ACC112 (cell line): ENCODE data around the gene NRXN2.

Source experiments
- H2AFZ ChIP-seq: fragments of 200-600 bp; sonication (generic); one replicate; pipeline ENCODE4 v1.6.0; 2017; ENCODE audit warnings: antibody characterized with exemption, low read length; ENCODE audit not compliant: unreplicated experiment
- H3K27ac ChIP-seq: fragments of 200-600 bp; sonication (generic); 2 replicates; pipeline ENCODE4 v1.5.1; 2014; ENCODE audit warnings: low read depth, mild to moderate bottlenecking, antibody characterized with exemption, low read length, moderate library complexity
- H3K27me3 ChIP-seq: fragments of 200-600 bp; sonication (generic); 2 replicates; pipeline ENCODE4 v1.6.1; 2014; ENCODE audit warnings: mild to moderate bottlenecking, antibody characterized with exemption, low read length, moderate library complexity, mixed read lengths; ENCODE audit not compliant: insufficient read depth
- H3K36me3 ChIP-seq: fragments of 200-600 bp; sonication (generic); 2 replicates; pipeline ENCODE4 v1.6.1; 2016; ENCODE audit warnings: mild to moderate bottlenecking, antibody characterized with exemption, low read length, moderate library complexity, mixed read lengths; ENCODE audit not compliant: insufficient read depth
- H3K4me1 ChIP-seq: fragments of 200-600 bp; sonication (generic); one replicate; pipeline ENCODE4 v1.6.1; 2016; ENCODE audit warnings: low read length, mixed read lengths; ENCODE audit not compliant: insufficient read depth, unreplicated experiment, control insufficient read depth
- H3K4me3 ChIP-seq: fragments of 200-600 bp; sonication (generic); 2 replicates; pipeline ENCODE4 v1.5.1; 2014; ENCODE audit warnings: mild to moderate bottlenecking, low read depth, low read length
- H3K79me2 ChIP-seq: fragments of 200-600 bp; sonication (generic); one replicate; pipeline ENCODE4 v1.6.0; 2016; ENCODE audit warnings: low read length; ENCODE audit not compliant: control insufficient read depth, unreplicated experiment, insufficient read depth

Gene NRXN2

DNA sequence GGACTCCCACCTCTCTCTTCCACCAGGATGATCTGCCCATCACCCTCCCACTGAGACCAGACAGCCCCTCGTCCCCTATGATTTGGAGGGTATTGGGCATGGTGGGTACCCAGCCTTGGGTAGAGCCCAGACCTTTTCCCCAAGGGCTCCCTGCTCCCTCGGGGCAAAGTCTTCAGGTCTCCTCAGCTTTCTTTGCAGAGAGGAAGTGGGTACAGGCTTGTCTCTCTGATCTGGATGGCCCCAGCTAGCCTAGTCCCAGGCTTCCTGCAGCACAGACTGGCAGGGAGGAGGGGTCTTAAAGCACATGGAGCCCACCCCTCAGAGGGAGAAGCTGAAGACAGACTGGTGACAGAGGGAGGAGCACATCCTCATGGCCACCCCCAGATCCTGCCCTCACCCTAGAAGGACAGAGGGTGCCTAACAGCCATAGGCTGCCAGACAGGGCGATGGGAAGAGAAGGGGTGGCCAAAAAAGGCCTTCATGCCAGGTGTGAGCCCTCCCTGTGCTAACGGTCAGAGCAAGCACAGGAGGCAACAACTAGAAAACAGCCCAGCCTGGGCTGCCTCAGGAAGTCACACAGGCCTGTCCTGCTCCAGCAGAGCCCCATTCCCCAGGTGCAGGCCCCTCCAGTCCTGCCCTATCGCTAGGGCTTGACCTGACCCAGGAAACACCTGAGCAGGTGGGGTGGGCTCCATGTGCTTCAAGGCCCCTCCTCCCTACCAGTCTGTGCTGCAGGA lies 101.5 kb downstream of the NRXN2 start:
- H3K4me1 ChIP-seq, result no peaks in the 10 kb centered on the region

DNA sequence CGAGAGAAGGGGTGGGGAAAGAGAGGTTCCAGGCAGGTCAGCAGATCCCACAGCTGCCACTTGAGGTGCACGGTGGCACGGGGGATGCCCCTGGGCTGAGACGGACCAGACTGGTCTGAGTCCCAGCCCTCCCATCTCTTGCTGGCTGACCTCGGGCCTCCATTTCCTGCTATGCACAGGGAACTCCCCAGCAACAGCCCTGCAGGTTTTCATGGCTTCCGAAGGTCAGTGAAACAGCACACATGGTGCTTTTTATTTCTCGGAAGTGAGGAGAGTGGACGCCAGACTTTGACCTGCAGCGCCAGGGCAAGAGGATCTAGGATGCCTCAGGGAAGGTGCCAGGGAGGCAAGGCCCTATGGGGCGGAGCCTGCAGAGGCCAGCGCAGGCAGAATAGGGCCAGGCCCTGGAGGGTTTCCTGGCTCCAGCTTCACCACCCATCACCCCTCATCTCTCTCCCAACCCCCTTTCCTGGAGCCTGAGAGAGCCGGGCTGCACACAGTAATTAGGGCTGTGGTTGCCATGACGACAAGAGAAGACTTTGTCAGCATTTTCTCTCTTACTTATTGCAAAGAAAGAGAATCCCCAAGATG lies 102.5 kb downstream of the NRXN2 start:
- Histone ChIP-seq H3K4me3 (no peak overlapping the region), H3K27me3 (no peaks in the 10 kb centered on the region), H3K4me1 (no peaks in the 10 kb centered on the region), H3K36me3 (no peaks in the 10 kb centered on the region), H3K27ac (no peak overlapping the region), H3K79me2 (no peaks in the 10 kb centered on the region), H2AFZ (no peak overlapping the region)

More for the DNA sequence above, 101.5 kb downstream of the NRXN2 start:
- no peak overlapping the region for H2AFZ ChIP-seq
- no peaks in the 10 kb centered on the region for H3K36me3 ChIP-seq
- H3K27ac ChIP-seq, result no peak overlapping the region
- H3K27me3 ChIP-seq, result no peaks in the 10 kb centered on the region
- H3K79me2 ChIP-seq, result no peaks in the 10 kb centered on the region
- H3K4me3 ChIP-seq, result no peak overlapping the region

DNA sequence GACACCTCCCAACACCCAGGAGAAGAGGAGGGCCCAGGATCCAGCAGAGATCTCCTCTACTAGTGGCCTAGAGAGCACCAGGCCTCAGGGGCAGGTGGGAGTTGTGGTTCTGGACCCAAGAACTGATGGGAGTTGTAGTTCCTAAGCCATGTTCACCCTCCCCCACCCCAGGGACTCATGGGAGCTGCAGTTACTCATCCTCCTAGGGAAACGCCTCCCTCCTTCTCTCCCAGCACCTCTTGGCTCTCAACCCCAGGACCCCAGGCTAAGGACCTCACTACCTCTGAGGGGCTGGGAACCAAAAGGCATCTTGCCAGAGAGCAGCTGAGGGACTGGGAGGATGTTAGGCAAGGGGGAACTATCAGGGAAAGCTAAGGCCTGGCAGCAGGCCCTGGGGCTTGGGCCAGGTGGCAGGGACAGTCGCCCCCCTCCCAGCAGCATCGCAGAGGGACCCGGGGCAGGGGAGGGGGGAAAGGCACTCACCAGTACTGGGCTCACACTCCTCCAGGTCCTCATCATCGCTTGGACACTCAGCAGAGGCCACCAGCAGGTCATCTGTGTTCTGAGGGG lies 103.1 kb downstream of the NRXN2 start:
- H2AFZ ChIP-seq, result no peak overlapping the region

DNA sequence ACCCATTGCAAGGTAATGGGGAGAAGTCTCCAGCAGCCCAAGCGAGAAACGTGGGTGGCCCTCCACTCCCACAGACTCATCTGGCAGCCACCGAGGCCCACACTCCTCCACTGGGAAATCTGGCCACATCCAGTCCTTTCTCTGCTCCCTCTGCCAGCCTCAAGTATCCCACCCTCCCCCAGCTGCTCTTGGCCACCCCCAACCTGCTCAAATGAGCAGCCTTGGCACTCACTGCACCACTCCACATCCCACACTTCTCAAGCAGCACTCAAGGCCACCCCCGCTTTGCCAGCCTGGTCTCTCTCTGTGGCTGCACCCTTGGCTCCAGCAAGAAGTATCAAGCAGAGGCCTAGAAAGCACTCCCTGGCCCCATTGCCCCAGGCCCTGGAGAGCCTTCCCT lies 103.8 kb downstream of the NRXN2 start:
- Histone ChIP-seq H3K27me3 (no peaks in the 10 kb centered on the region), H2AFZ (no peak overlapping the region), H3K4me1 (no peaks in the 10 kb centered on the region), H3K79me2 (no peaks in the 10 kb centered on the region), H3K27ac (no peak overlapping the region), H3K36me3 (no peaks in the 10 kb centered on the region), H3K4me3 (no peak overlapping the region)

More for the DNA sequence above, 103.1 kb downstream of the NRXN2 start:
- Histone ChIP-seq H3K36me3 (no peaks in the 10 kb centered on the region), H3K79me2 (no peaks in the 10 kb centered on the region), H3K27ac (no peak overlapping the region), H3K4me3 (no peak overlapping the region), H3K27me3 (no peaks in the 10 kb centered on the region), H3K4me1 (no peaks in the 10 kb centered on the region)

DNA sequence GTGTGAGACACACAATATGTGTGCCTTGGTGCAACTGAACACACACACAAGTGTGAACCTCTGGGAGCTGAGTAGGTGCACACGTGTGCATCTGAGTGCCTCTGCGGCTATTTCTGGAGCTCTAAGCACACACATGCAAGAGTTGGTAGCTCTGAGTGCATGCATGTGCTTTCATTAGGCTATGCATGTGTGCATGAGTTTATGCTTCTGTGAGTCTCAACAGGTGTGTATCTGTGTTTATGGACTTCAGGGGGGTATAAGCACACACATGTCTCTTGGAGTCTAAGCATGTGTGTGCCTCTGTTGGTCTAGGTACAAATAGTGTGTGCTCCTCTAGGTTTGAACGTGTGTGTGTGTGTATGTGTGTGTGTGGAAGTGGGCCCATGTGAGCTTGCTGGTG lies 106.2 kb downstream of the NRXN2 start:
- Histone ChIP-seq H3K4me1 (no peaks in the 10 kb centered on the region), H3K79me2 (no peaks in the 10 kb centered on the region), H3K36me3 (no peaks in the 10 kb centered on the region), H3K27me3 (no peaks in the 10 kb centered on the region), H3K27ac (no peak overlapping the region), H3K4me3 (no peak overlapping the region), H2AFZ (no peak overlapping the region)

DNA sequence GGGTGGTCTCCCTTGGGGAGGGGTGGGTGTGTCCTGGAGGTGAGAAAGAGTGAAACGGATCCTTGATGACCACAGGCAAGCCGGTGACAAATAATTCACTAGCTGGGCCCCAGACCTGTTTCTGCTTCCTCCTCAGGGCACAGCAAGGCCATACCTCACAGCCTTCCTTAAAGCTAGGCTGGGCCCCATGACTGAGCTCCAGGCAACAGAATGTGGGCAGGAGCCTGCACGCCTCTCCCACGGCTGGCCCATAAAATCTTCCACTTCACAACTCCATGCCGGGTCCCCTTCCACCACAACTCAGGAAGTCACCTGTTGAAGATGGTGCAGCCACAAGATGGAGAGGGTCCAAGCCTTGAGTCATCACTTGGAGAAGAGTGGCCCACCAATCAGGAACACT lies 108.1 kb downstream of the NRXN2 start:
- Histone ChIP-seq H3K4me3 (no peak overlapping the region), H3K27ac (no peak overlapping the region), H2AFZ (no peak overlapping the region), H3K27me3 (no peaks in the 10 kb centered on the region), H3K79me2 (no peaks in the 10 kb centered on the region), H3K4me1 (no peaks in the 10 kb centered on the region), H3K36me3 (no peaks in the 10 kb centered on the region)

DNA sequence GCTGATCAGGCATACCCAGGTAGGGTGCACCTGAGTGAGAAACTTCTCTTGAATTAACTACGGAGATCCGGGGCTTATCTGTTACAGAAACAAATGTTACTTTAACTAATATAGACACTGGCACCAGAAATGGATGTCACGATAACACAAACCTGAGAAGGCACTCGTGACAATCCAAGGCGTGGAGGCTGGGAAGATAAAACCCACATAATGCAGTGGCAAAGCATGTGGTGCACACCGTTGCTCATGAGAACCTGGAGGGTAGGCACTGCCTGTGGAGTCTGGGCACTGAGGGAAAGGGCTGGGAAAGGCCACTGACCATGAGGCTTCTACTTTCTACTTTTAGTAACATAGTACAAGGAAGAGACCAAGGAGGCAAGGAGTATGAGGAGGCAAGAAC lies 109.3 kb downstream of the NRXN2 start:
- no peak overlapping the region for H3K4me3 ChIP-seq
- no peak overlapping the region for H3K27ac ChIP-seq
- no peaks in the 10 kb centered on the region for H3K27me3 ChIP-seq
- no peaks in the 10 kb centered on the region for H3K79me2 ChIP-seq
- H3K36me3 ChIP-seq, result no peaks in the 10 kb centered on the region
- no peaks in the 10 kb centered on the region for H3K4me1 ChIP-seq
- H2AFZ ChIP-seq, result no peak overlapping the region

DNA sequence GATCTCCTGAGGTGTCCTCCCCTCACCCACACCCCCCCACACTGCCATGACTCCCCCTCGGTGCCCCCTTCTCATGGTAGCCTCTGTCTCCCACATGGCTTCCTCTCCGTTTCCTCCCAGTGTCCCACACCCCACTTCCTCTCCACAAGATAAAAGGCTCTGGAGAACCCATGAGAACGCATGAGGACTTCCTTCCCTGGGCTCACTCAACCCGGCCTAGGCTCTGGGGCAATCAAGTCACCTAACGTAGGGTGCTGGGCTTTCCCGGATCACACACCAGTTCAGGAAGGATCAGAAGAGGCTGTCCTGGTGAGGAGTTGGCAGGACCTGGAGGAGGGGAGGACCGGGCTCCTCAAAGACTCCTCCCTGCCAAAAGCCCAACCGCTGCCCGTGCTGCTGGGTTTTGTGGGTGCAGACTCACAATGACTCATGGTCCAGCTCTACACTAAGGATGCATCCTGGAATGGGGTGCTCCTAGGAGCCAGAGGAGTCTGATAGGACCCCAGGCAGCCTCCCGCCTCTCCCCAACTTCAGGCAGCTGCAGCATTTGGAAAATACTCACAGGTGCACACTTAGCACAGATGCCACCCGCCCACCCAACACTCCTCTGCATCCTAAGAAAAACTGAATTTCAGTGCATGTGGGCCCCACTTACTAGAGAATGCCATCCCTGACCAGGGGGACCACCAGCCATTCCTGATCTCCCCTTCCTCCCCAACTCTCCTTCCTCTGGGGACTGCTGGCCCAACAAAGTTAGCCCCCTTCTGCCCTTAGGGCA lies 110.9 kb downstream of the NRXN2 start:
- Histone ChIP-seq H3K27me3 (no peaks in the 10 kb centered on the region), H3K4me3 (no peak overlapping the region), H3K36me3 (no peaks in the 10 kb centered on the region), H3K27ac (no peak overlapping the region), H3K79me2 (no peaks in the 10 kb centered on the region), H3K4me1 (no peaks in the 10 kb centered on the region), H2AFZ (no peak overlapping the region)

DNA sequence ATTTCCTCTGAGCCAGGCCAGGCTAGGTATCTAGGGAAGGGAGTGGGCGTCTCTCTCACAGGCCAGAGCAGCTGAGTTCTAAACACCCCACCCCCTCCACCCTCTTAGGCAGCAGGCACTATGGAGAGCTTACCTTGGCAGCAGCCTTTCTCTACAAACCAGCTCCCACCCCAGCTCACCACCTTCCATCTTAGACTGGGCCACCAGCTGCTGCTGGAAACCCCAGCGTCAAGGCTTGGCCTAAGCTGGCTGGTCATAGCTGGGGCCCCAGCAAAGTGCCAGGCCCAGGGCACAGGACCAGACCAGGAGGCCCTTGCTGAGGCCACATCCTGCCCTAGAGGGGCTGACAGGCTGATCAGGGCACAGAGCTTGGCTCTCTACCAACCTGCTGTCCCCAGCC lies 111.8 kb downstream of the NRXN2 start:
- Histone ChIP-seq H3K36me3 (no peaks in the 10 kb centered on the region), H3K27me3 (no peaks in the 10 kb centered on the region), H3K4me3 (no peak overlapping the region), H2AFZ (no peak overlapping the region), H3K4me1 (no peaks in the 10 kb centered on the region), H3K79me2 (no peaks in the 10 kb centered on the region), H3K27ac (no peak overlapping the region)

DNA sequence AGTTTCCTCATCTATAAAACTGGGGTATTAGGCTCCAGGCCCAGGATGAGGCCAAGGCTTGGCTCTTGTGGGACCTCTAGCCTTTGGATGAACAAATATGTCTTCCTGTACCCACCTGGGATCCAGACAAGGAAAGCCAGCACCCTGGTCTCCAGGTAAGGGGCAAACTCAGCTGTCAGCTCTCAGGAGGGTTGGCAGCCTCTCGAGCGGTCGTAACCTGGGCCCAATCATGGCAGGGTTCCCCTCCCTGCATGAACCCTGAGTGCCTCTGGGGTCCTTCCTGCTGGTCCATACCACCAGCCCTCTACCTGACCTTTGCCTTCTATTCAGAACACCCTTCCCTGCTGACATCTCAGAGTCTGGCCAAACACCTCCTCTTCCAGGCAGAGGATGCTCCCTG lies 112.4 kb downstream of the NRXN2 start:
- no peaks in the 10 kb centered on the region for H3K4me1 ChIP-seq
- no peak overlapping the region for H3K4me3 ChIP-seq
- H2AFZ ChIP-seq, result no peak overlapping the region
- no peaks in the 10 kb centered on the region for H3K36me3 ChIP-seq
- H3K27me3 ChIP-seq, result no peaks in the 10 kb centered on the region
- H3K79me2 ChIP-seq, result no peaks in the 10 kb centered on the region
- no peak overlapping the region for H3K27ac ChIP-seq
